Measurements from ENCODE around the gene SATB1. TPM values are rescaled to one million over a fixed set of nuclear protein-coding genes. Genes with fewer than 3 reads are reported as not detected.

SATB1 gene
- polyA plus RNA-seq, 3 donors: 41.9 to 44.1 (median 42.3) TPM

DNA sequence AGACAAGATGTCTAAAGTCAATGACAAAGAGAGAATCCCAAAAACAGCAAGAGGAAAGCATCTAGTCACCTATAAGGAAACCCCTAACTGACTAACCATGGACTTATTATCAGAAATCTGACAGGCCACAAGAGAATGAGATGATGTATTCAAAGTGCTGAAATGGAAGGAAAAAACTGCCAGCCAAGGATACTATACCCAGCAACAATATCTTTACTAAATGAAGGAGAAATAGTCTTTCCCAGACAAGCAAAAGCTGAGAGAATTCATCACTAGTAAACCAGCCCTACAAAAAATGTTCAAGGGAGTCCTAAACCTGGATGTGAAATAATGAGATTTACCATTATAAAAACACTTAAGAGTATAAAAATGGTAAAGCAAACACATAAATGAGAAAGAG lies 128.0 kb downstream of the SATB1 start:
- DNase-seq (ENCODE audit: low read depth in 3 of 3, low spot score in 2 of 3): no peak

Data from right renal cortex interstitium (tissue), 3 donors.